GM21447 (cell line): Measurements from ENCODE around the gene MPP3.
"Not testable (repeated sequence)": the region's sequence is repeated elsewhere in the genome, so short reads cannot be mapped to it uniquely, and the experiment has no call there.

Experiments
- ATAC-seq: cut with Tn5 transposase; IDR thresholded peaks from one replicate; pipeline ENCODE4 v1.9.1; 2021; ENCODE audit not compliant: unreplicated experiment

Gene MPP3

DNA sequence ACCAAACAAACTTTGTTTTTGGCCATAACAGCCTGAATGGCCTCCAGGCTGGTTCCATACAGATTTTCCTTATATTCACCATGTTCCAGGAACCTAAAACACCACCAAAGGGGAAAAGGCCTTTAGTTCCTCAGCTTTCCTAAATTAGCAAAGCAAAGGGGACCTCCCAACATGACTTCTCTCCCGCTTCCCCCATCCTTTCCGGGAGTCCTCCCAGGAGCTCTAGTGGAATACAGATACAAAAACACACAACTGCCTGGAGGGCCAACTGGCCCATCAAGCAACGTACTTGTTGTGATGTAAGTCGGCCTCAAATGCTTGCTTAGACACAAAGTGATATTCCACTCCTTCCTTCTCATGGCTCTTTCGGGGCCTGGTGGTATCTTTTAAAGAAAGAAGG is 22.1 kb downstream of the MPP3 start:
- ATAC-seq = no peak

DNA sequence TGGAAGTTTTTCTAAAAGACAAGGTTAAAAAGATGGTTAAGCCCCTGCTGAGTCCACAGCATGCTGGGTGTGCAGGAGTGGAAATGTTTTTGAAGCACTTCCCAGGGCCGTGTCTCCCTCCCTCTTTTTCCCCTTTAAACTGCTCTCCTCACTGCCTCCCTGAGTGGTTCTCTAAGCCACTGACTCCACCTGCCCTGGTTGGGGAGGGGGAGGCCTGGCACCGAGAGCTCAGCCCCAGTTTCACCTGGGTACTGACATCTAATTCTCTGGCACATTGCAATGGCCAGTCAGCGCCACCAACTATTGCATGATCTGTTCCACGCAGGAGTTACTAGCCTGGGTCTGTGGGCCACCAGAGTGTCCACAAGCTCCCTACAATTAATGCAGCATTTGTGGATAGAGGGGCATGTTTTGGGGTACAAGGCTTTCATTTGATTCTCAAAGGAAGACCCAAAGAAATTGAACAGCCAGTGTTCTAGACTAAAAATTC is 22.7 kb downstream of the MPP3 start:
- no peak for ATAC-seq

DNA sequence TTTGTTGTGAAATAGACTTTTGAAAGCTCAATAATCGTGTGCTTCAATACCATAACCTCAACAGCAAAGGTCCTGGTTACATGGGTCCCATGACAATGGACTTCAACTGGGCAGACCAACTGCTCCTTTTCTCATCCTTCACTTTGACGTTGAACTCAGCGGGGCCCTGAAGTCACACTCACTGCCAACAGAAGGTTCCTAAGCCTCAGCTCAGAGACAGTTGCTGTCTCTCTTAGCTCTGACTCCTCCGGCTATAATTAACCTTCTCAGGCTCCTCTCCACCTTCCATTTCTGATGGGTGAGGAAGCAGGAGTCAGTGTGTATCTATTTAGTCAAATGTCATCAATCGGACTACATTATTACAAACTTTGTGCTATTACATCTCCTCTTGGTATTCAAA is 23.8 kb downstream of the MPP3 start:
- no peak for ATAC-seq

DNA sequence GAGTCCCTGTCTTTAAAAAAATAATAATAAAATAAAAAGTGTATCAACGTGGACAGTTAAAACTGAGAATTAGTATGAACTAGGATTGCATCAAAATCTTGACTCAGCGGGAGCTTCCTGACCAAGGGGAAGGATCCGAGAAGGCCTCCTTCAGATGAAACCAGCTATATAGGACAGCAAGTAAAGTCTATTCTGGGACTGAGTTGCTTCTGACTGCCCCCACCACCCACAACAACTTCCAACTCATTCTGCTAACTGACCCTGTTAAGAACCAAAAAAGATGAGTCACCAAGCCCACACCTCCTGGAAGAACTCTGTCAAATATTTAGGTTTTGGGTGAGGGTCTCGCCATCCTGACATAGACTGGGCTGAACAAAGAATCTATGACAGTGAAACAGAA is 24.9 kb downstream of the MPP3 start:
- no peak for ATAC-seq

DNA sequence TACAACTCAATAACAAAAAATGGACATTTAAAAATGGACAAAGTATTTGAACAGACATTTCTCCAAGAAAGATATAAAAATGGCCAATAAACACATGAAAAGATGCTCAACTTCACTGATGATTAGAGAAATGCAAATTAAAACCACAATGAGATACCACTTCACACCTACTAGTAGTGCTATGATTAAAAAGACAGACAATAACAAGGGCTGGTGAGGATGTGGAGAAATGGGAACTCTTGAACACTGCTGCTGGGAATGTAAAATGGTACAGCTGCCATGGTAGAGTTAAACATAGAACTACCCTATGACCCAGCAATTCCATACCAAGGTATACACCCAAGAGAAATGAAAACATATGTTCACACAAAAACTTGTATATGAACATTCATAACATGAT is 27.8 kb downstream of the MPP3 start:
- ATAC-seq = no peak

DNA sequence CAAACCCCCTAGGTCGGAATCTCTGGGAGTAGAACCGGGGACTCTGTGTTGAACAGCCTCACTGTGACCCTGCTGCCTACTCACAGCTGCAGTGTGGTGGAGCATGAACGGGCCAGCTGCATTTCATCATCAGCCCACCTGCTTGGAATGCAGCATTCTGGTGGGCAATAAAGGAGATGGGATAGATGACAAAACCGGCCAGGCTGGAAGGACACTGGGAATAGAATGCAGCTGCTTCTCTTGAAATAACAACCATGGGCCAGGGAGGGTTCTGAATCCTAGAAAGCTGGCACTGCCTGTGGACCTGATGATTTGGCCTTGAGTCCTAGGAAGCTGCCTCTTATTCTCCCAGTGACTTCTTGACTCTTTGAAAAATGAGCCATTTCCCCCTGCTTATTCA is 29.2 kb downstream of the MPP3 start:
- ATAC-seq = no peak

DNA sequence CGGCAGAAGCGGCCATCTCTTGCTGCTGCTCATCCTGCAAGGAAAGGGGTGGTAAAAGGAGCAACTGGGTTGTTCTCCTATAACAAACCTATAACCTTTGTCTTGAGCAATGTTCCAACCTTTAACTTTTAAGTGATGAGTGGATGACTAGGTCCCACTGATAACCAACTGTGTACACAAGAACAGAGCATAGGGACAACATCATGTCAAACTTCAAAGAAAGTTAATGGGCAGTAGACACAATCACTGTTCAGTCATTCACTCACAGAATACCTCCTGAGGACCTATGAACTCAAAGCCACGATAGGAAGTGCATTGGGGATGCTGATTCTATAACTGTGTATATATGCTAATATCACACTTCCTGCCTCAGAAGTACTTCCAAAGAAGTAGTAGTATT is 31.1 kb downstream of the MPP3 start:
- ATAC-seq = no peak

DNA sequence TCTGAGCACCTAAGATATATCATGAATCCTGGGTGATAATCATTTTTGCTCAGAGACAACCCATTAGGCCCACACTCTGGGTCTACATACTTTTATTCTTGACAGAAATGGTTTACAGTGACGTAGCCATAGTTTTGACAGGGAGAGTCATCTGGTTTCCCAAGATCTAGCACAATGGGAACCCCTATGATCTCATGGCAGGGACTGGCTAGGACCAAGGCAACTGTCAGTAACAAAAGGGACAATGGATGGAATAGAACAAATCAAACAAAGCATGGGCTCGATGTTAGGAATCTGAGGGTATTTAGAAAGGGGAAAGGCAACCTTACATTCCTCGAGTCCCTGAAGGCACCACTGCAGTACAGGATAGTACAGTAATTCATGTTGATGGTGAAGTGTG is 32.2 kb downstream of the MPP3 start:
- ATAC-seq = no peak

DNA sequence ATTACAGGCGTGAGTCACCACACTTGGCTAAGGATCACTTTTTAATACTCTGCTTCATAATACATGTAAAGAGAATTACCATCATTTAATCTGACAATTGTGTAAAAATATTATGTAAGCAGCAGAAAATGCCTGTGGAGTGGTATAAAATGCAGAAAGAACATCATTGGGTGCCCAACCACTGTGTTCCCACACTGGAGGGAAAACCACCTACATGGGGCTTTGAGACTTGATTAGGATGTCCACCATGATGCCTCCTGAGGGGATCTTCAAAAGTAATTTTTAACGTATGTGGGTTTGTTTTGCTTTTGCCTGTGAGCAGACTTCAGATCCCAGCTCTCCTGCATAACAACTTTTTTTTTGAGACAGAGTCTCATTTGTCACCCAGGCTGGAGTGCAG is 33.9 kb downstream of the MPP3 start:
- ATAC-seq = no peak

DNA sequence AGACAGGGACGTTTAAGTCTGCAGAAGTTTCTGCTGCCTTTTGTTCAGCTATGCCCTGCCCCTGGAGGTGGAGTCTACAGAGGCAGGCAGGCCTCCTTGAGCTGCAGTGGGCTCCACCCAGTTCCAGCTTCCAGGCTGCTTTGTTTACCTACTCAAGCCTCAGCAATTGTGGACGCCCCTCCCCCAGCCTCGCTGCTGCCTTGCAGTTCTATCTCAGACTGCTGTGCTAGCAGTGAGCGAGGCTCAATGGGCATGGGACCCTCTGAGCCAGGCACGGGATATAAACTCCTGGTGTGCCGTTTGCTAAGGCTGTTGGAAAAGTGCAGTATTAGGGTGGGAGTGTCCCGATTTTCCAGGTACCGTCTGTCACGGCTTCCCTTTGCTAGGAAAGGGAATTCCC is 34.9 kb downstream of the MPP3 start:
- not testable (repeated sequence) for ATAC-seq

DNA sequence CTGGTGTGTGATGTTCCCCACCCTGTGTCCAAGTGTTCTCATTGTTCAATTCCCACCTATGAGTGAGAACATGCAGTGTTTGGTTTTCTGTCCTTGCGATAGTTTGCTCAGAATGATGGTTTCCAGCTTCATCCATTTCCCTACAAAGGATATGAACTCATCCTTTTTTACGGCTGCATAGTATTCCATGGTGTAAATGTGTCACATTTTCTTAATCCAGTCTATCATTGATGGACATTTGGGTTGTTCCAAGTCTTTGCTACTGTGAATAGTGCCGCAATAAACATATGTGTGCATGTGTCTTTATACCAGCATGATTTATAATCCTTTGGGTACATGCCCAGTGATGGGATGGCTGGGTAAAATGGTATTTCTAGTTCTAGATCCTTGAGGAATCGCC is 40.3 kb downstream of the MPP3 start:
- ATAC-seq = not testable (repeated sequence)

DNA sequence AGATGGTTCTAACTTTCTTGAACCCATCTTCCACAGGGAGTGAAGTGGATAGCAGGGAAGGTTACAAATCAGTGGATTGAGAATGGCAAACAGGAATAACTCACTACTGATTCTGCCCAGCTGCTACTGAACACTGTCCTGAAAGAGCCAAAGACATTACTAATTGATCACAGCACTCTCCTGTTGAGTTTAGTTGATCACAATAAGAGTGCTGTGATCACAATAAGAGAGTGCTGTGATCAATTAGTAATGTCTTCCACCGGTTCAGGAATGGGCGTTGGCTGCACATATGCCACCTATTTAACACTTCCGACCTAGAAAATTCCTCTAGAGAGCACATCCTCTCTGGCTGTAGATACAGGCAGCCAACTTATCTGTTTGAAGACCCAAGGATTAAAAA is 41.4 kb downstream of the MPP3 start:
- ATAC-seq = no peak

DNA sequence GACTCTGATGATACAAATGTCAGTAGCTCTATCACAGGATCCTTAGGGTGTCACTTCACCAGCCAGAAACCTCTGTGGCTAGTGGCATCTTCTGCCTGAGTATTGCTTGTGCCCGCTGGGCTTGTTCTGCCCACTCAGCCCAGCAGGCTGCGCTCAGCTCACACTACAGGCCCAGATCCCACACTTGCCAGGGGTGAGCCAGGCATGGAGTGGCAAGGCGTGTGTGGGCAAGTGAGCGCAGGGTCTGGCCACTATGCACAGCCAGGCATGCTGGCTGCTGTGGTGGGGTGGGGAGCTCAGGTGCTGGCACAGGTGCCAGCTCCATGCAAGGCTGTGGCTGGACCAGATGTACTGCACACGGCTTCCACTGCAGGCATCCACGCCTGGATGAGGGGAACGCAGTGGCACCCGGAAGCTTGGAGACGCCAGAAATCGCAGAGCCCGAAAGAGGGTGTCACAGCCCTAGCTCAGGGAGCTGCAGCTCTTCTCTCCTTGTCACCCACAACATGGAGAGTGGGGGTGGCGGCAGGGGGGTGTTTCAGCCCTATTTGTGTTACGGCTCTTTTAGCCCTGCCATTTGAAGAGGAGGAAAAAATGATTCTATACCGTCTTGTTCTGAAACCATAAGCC is 42.5 kb downstream of the MPP3 start:
- ATAC-seq = no peak

DNA sequence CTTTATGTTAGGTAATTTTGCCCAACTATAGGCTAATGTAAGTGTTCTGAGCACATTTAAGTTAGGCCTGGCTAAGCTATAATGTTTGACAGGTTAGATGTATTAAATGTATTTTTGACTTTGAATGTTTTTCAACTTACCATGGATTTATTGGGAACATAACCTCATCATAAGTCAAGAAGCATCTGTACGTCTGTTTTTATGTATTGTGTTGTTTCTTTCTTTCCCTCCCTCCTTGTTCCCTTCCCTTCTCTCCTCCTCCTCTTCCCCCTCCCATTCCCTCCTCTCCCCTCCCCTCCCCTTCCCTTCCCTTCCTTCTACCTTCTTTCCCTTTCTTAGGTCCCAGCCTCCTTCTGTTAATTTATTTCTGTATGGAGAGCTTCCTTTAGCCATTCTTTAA is 43.5 kb downstream of the MPP3 start:
- ATAC-seq = no peak

DNA sequence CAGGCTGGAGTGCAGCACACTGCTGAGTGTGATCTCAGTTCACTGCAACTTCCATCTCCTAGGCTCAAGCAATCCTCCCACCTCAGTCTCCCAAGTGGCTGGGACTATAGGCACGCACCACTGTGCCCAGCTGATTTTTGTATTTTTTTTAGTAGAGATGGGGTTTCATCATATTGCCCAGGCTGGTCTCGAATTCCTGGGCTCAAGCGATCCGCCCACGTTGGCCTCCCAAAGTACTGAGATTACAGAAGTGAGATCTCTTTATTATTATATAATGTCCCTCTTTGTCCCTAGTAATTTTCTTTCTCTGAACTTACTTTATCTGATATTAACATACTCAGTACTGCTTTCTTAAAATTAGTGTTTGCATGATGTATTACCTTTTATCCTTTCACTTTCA is 44.4 kb downstream of the MPP3 start:
- ATAC-seq = no peak

DNA sequence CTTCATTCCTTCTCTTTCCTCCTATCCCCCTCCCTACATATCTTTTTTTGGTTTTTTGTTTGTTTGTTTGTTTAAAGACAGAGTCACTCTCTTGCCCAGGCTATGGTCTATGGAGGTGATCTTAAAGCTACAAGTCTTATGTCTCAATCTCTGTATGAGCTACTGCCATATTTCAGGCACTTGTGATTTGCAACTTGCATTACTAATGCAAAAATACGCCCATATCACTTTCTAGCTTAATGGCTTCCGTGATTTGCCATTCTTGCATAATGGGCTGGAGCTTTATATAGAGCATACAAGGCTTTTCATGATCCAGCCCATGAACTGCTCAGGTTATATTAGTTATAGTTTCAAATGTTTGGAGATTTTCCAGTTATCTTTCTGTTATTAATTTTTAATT is 45.2 kb downstream of the MPP3 start:
- no peak for ATAC-seq

DNA sequence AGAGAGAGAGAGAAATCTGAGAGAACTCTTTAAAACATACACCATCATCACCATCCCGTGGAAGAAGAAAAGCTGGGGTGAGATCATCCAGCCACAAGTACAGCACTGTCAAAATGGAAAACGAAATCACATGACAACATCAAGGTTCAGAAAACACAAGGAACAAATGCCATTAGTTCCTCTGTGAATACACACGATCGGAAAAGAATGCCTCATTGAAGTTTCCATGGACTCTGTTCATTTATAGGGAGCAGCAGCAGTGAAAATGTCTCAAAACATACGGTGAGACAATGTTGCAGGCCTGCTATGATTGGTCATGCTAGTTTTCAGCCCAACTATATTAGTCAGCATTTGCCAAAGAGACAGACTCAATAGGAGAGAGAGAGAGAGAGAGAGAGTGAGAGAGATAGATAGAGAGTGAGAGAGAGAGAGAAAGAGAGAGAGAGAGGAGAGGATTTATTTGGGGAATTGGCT is 48.3 kb downstream of the MPP3 start:
- ATAC-seq = no peak

DNA sequence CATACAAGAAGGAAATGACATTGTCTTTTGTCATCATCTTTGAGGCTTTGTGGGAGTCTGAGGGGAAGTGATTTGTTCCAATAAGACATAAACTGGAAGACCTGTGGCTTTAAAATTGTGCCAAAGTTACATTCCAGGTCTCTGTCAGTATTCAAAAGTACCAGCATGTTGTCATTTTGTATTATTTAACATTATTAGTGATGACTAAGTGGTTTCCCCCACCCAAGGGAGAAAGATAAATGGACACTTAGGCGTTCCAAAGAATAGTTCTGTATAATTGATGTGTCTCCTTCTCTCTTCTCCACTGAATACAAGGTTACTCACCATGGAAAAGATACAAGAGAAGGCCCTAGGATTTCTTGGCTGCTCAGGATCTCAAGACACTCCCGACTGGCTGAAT is 48.9 kb downstream of the MPP3 start:
- no peak for ATAC-seq

DNA sequence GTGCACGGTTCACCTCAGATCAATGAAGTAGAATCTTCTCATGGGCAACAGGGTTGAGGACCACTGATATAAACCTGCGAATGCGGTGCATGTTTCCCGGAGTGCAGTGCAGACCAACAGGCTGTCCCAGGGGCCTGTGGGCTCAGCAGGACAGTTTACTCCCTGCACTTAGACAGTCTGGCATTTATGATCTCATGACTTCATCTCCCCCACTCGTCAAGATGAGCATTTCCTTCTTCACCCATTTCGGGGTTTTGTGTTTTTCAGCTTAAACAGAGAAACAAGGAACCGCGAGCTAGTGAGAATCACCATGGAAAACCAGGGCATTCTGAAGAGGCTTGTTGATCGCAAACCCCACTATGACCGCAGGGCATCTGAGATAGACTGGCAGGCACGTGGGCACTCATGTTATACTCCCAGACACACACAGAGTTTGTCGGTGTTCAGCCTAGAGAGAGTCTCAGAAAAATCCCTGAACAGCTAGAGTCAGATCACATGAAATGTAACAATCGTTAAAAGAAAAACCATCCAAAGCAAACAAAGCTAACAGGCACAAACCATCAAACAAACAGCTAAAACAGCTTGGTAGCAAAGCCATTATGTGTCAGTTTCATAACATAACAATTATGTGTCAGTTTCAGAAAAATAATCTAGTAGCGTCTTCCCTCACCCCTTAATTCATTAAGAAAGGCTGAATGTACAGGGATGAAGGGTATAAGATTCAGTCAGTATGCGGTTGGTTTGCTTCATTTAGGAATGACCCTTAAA is 49.8 kb downstream of the MPP3 start:
- ATAC-seq = no peak

DNA sequence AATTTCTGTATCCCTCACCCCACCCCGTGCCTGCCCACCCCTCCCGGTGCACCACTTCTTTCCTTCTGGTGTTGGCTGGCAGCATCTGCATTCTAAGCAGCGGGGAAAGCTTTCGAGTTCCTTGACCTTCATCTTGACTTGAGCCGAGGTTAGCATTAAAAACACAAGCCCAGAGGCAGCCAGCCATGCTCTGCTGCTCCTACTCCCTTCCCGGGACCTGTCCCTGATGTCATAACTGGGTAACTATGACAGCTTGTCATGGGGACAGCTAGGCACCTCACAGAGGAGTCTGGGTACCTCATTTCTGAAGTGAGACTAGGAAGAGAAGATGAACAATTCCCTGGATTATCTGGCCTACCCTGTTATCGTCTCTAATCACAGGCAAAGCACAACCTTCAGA is 52.8 kb downstream of the MPP3 start, which contains the start of gene CFAP97D1:
Gene CFAP97D1, plus strand, starts transcription at position 301 of the 400 bp plus-strand sequence. Its CDS starts 28 bp downstream, at position 329.
- ATAC-seq = no peak

DNA sequence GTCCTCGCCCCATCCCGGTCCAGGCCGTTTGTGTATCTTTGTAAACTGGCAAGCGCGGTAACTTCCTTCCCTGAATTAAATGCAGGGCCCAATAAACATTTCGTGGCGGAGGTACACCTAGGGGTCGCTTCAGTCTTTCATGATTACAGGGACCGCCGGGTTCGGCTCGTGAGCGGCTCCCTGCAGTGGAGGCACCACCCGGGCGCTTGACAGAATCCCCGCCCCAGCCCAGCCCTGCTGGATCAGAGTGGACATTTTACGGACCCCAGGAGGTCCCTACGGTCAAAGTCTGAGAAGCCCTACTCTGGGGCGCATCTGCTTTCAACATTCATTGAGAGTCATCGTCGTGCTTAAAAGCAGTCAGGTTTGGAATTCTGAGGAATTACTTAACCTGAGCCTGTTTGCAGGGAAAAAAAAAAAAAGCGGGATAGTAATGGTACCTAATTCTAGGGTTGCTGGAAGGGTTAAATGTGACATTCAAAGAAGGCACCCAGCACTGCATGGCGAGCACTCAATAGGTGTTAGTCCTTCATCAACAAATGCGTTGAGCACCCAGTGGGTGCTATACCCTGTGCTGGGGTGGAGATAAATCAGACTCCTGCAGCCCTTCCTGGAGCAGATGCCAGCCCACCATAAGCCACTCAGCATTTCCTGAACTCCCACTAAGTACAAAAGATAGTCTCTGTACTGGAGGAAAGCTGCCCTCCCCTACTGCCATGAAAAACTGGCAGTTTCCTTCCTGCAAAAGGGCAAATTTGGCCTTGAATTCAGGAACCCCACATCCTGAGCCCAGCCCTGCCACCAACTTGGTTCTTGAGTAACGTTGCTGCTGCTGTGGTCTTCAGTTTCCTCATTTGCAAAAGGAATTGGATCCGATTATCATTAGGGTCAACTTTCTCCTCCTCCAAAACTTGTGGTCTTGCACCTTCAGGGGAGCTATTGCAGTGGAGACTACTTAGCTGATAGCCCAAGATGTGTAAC is 53.5 kb downstream of the MPP3 start:
- no peak for ATAC-seq
